ENCODE results near the gene ADM. TPM values are rescaled to one million over a fixed set of nuclear protein-coding genes. Genes with fewer than 3 reads are reported as not detected.

ADM gene
- total and polyA plus RNA-seq, 2 experiments from 2014 or later: 75.8 to 95.9 TPM

- peaks cover 22% of the 10 kb centered on the region for H3K4me1 ChIP-seq (ENCODE audit: insufficient read depth)
- H2AFZ ChIP-seq: no peak overlapping the region
- TF ChIP-seq POLR2AphosphoS5 (IDR thresholded peaks at IDR 0.05; ENCODE audit: low read depth) (no peak), ZNF331 (CRISPR knock-in tag; IDR thresholded peaks at IDR 0.05; ENCODE audit: low read depth) (no peak)
- peak overlapping the region; percentile 13; the same call in 1 of the 2 replicates for H3K4me3 ChIP-seq
- H3K27ac ChIP-seq (ENCODE audit: low read depth): peak overlapping the region; percentile 100
- H3K27ac Mint-ChIP-seq: peak overlapping the region; percentile 97
- peak overlapping the region; percentile 26; the same call in 1 of the 3 replicates for H3K4me3 Mint-ChIP-seq
- H3K36me3 Mint-ChIP-seq (ENCODE audit: low read depth): peaks cover 30% of the 10 kb centered on the region
- no peaks in the 10 kb centered on the region for H4K20me1 ChIP-seq (replicated peaks; ENCODE audit: insufficient read depth)
- no peak for ATAC-seq
- no peak for DNase-seq (ENCODE audit: low spot score)
- H3K9me3 Mint-ChIP-seq: peaks cover 16% of the 10 kb centered on the region
- H3K79me2 ChIP-seq (replicated peaks; ENCODE audit: insufficient read depth): no peaks in the 10 kb centered on the region
- peak overlapping the region; percentile 62 for H3K4me2 ChIP-seq
- H3K4me1 Mint-ChIP-seq: peaks cover 46% of the 10 kb centered on the region
- H3F3A ChIP-seq (replicated peaks; ENCODE audit: low read depth): peaks cover 11% of the 10 kb centered on the region
- H3K27me3 Mint-ChIP-seq (ENCODE audit: insufficient read depth, low read depth, poor library complexity): peaks cover 4% of the 10 kb centered on the region
- H3K9me2 ChIP-seq (ENCODE audit: insufficient read depth): peaks cover 16% of the 10 kb centered on the region
- no peaks in the 10 kb centered on the region for H3K36me3 ChIP-seq (ENCODE audit: insufficient read depth)
- no peaks in the 10 kb centered on the region for H3K27me3 ChIP-seq (ENCODE audit: insufficient read depth)
Measured at GRCh38 chr11:10352921-10353550, 48.2 kb downstream of the ADM start.

DNA sequence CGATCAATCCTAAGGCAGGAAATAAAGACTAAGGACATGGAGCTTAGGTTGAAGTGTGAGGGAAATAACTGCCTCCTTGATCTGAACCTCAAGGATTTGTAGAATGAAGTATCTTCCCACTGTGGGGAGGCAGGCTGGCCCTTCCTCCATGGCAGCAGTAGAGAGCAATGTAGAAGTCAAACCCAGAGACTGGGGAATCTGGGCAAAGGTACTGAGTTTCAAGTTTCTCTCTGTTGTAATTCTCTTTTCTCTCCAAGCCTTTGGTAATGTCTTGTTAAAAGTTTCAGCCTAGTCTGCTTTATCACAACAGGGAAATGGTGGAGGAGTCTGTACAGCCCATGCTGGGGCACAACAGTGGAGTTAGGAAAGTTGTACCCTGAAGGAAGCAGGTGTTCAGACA, 49.5 kb downstream of the ADM start:
- H3K79me2 ChIP-seq (replicated peaks; ENCODE audit: insufficient read depth): no peaks in the 10 kb centered on the region
- DNase-seq (ENCODE audit: low spot score) (no peak), ATAC-seq (no peak)
- Mint-ChIP-seq H3K27me3 (ENCODE audit: insufficient read depth, low read depth, poor library complexity) (peaks cover 4% of the 10 kb centered on the region), H3K36me3 (ENCODE audit: low read depth) (peaks cover 44% of the 10 kb centered on the region), H3K4me1 (peaks cover 44% of the 10 kb centered on the region), H3K9me3 (peaks cover 22% of the 10 kb centered on the region), H3K4me3 (no peak overlapping the region), H3K27ac (peak overlapping the region; percentile 97)
- H3K36me3 ChIP-seq (ENCODE audit: insufficient read depth): no peaks in the 10 kb centered on the region
- H3K4me1 ChIP-seq (ENCODE audit: insufficient read depth): peaks cover 22% of the 10 kb centered on the region
- peaks cover 11% of the 10 kb centered on the region for H3F3A ChIP-seq (replicated peaks; ENCODE audit: low read depth)
- H3K27me3 ChIP-seq (ENCODE audit: insufficient read depth): no peaks in the 10 kb centered on the region
- peak overlapping the region; percentile 100 for H3K27ac ChIP-seq (ENCODE audit: low read depth)
- H3K9me2 ChIP-seq (ENCODE audit: insufficient read depth): peaks cover 22% of the 10 kb centered on the region
- no peak overlapping the region for H3K4me3 ChIP-seq
- H4K20me1 ChIP-seq (replicated peaks; ENCODE audit: insufficient read depth): no peaks in the 10 kb centered on the region
- H2AFZ ChIP-seq: no peak overlapping the region
- no peak overlapping the region for H3K4me2 ChIP-seq
- TF ChIP-seq EZH2phosphoT487 (IDR thresholded peaks at IDR 0.05; ENCODE audit: unreplicated experiment) (no peak), EZH2 (IDR thresholded peaks at IDR 0.05; ENCODE audit: low read depth, unreplicated experiment) (no peak), CTCF (conservative IDR thresholded peaks at IDR 0.05; ENCODE audit: low read depth in 2 of 2) (no peak), POLR2AphosphoS5 (IDR thresholded peaks at IDR 0.05; ENCODE audit: low read depth) (no peak), NANOG (IDR thresholded peaks at IDR 0.05; ENCODE audit: borderline replicate concordance) (no peak), ETS1 (IDR thresholded peaks at IDR 0.05) (no peak)
- TF ChIP-seq, protein P1, sequence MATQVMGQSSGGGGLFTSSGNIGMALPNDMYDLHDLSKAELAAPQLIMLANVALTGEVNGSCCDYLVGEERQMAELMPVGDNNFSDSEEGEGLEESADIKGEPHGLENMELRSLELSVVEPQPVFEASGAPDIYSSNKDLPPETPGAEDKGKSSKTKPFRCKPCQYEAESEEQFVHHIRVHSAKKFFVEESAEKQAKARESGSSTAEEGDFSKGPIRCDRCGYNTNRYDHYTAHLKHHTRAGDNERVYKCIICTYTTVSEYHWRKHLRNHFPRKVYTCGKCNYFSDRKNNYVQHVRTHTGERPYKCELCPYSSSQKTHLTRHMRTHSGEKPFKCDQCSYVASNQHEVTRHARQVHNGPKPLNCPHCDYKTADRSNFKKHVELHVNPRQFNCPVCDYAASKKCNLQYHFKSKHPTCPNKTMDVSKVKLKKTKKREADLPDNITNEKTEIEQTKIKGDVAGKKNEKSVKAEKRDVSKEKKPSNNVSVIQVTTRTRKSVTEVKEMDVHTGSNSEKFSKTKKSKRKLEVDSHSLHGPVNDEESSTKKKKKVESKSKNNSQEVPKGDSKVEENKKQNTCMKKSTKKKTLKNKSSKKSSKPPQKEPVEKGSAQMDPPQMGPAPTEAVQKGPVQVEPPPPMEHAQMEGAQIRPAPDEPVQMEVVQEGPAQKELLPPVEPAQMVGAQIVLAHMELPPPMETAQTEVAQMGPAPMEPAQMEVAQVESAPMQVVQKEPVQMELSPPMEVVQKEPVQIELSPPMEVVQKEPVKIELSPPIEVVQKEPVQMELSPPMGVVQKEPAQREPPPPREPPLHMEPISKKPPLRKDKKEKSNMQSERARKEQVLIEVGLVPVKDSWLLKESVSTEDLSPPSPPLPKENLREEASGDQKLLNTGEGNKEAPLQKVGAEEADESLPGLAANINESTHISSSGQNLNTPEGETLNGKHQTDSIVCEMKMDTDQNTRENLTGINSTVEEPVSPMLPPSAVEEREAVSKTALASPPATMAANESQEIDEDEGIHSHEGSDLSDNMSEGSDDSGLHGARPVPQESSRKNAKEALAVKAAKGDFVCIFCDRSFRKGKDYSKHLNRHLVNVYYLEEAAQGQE (IDR thresholded peaks at IDR 0.05; ENCODE audit: unreplicated experiment): no peak
